GM21526 (cell line): ENCODE results near the gene MOB2.

Experiments used
- ATAC-seq: cut with Tn5 transposase; IDR thresholded peaks from one replicate; pipeline ENCODE4 v1.9.1; 2021; ENCODE audit warnings: moderate library complexity; ENCODE audit not compliant: unreplicated experiment, low FRiP score

MOB2 gene

GRCh38 chr11:1486054-1486825 is at the start of gene MOB2:
MOB2 (minus strand) TSS chr11:1486779; CDS start chr11:1486556, 223 bp downstream.
- ATAC-seq, result no peak

DNA sequence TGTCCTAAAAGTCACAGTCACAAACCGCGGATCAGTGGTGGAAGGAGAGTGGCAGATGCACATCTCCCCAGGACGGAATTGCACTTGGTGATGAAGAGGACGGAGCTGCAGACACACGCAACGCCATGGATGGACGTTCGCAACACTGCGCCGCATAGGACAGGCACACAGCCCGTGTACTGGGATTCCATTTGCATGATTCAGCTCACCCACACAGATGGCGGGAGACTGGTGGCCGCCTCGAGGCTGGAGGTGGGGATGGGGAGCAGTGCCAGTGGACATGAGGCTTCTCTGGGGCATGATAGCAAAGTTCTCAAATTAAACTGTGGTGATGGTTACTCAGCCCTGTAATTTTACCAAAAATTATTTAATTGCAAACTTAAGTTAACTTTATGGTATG is 48.1 kb upstream of the MOB2 start:
- no peak for ATAC-seq

GRCh38 chr11:1534171-1534570 is 47.6 kb upstream of the MOB2 start:
- no peak for ATAC-seq

GRCh38 chr11:1533342-1533725 is 46.8 kb upstream of the MOB2 start:
- ATAC-seq, result no peak

GRCh38 chr11:1532606-1533341 is 46.2 kb upstream of the MOB2 start:
- no peak for ATAC-seq

- ATAC-seq, result no peak
Observed at GRCh38 chr11:1532014-1532586, 45.5 kb upstream of the MOB2 start.

- ATAC-seq, result no peak
Observed at GRCh38 chr11:1531449-1532013, 45.0 kb upstream of the MOB2 start.

DNA sequence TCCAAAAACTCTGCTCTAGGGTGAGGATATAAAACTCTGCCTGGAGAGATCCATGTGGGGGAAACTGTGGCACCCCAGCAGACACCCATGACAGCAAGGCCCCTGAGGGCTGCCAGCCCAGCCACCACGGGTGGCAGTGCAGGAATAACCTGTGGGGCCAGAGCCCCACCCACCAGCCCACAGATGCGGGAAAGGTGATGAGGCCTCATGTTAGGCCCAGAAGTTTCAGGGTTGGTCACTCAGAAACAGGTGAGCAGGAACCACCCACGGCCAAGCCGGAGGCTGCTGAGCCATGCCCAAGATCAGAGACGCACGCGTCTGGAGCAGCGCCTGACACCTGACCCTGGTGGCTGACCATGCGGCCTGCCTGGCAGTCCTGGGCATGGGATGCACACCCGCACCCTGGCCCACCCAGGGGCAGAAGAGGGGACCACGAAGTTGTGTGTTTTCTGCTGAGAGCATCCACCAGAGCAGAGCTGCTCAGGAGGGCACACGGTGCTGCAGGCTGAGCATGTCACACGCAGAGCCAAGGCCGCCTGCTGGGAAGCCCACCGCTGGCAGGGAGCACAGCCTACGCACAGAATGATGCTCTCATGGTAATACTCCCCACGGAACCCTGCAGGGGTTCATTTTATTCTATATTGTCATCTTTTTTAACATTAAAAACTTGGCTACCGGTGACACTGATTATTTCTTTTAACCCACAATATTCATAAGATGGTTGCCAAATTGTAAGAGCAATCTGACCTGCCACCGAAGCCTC is 44.3 kb upstream of the MOB2 start:
- ATAC-seq, result no peak

GRCh38 chr11:1529774-1530173 is 43.2 kb upstream of the MOB2 start:
- ATAC-seq, result no peak

GRCh38 chr11:1529286-1529685 is 42.7 kb upstream of the MOB2 start:
- ATAC-seq, result no peak

- ATAC-seq, result no peak
Observed at GRCh38 chr11:1528710-1529109, 42.1 kb upstream of the MOB2 start.

DNA sequence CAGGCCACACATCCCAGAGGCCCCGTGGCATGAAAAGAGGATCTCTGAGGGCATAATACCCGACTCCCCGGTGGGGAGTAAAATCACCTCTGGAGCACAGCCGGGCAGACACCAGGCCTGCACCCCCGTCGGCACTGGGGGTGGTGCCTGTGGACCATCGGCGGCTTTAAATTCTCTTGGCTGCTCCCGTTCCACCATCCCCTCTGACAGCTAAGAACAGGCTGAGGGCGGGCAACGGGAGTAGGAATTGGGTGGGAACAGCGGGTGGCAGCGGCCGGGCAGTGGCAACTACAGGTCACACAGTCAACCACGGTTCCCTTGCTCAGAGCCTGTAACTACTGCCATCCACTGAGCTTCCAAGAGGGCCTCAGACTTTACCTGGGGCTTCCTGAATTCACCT is 40.2 kb upstream of the MOB2 start:
- no peak for ATAC-seq

- ATAC-seq, result no peak
Observed at GRCh38 chr11:1523779-1524178, 37.2 kb upstream of the MOB2 start.

- ATAC-seq, result no peak
Observed at GRCh38 chr11:1523077-1523476, 36.5 kb upstream of the MOB2 start.

GRCh38 chr11:1522081-1522424 is 35.5 kb upstream of the MOB2 start:
- no peak for ATAC-seq

- ATAC-seq, result peak; percentile 76
Observed at GRCh38 chr11:1521382-1522080, 35.0 kb upstream of the MOB2 start.

- no peak for ATAC-seq
Observed at GRCh38 chr11:1520663-1521267, 34.2 kb upstream of the MOB2 start.

DNA sequence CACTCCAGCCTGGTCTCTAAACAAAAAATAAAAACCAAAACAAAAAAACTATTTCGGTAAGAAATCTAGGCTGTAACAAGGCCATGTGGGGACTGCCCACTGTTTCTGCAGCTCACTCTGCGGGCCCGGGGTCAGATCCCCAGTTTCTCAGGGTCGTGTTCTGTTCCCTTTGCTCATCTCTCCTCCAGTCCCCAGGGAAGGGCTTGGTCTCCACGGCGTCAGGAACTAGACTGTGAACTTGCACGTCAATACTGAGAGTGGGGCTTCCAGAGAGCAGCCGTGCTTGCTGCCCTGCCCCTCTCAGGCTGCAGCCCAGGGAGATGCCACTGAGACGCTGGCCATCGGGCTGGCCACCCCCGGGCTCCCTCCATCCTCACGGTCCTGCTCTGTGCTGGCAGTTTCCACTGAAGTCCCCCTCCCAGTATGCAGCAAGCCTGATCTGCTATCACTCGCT is 33.7 kb upstream of the MOB2 start:
- ATAC-seq, result no peak
